K562 (cell line): ENCODE results near the gene IL17REL. TPM values are rescaled to one million over a fixed set of nuclear protein-coding genes. Genes with fewer than 3 reads are reported as not detected.

ENCODE experiments used
- DIDO1 ChIP-seq: fragments of 450-650 bp; IDR thresholded peaks from 2 replicates; pipeline ENCODE4 v1.6.1; 2016; ENCODE audit warnings: low read depth, missing biosample characterization, missing genetic modification characterization
- EHMT2 ChIP-seq: fragments of 450-650 bp; IDR thresholded peaks from 2 replicates; pipeline ENCODE4 v1.6.1; 2018; ENCODE audit warnings: antibody characterized with exemption
- GTF2A2 ChIP-seq: IDR thresholded peaks from 2 replicates; pipeline ENCODE4 v1.6.1; 2016; ENCODE audit warnings: mild to moderate bottlenecking, missing genetic modification characterization, missing compliant biosample characterization
- RAD51 ChIP-seq: fragments of 450-650 bp; IDR thresholded peaks from 2 replicates; pipeline ENCODE4 v1.7.1; 2016; ENCODE audit warnings: low read depth, mild to moderate bottlenecking, borderline replicate concordance
- TRIM28 ChIP-seq: fragments of 450-650 bp; IDR thresholded peaks from 2 replicates; pipeline ENCODE4 v1.6.1; 2017
- ZC3H11A ChIP-seq: IDR thresholded peaks from 2 replicates; pipeline ENCODE4 v1.6.1; 2012; ENCODE audit warnings: low read depth, low read length, improper control_type of control experiment
- ZNF347 ChIP-seq: fragments of 450-650 bp; formaldehyde crosslinking; IDR thresholded peaks from 2 replicates; pipeline ENCODE4 v1.4.0; 2020; ENCODE audit warnings: low read depth, mild to moderate bottlenecking, moderate library complexity
- ZNF561 ChIP-seq: fragments of 450-650 bp; formaldehyde crosslinking; conservative IDR thresholded peaks from 2 replicates; pipeline ENCODE4 v1.4.0; 2020; ENCODE audit warnings: mild to moderate bottlenecking, moderate library complexity
- ZNF584 ChIP-seq: fragments of 200-800 bp; sonication (Bioruptor generic); IDR thresholded peaks from 2 replicates; pipeline ENCODE4 v1.6.1; 2016; ENCODE audit warnings: low read depth, mild to moderate bottlenecking, missing genetic modification characterization, missing compliant biosample characterization
- ZNF76 ChIP-seq: fragments of 250-450 bp; sonication (Bioruptor Pico); IDR thresholded peaks from 2 replicates; pipeline ENCODE4 v1.4.0; 2020; ENCODE audit warnings: mild to moderate bottlenecking, moderate library complexity, borderline replicate concordance
- polyA plus RNA-seq, 8 experiments: library from polyadenylated mRNA; depleted of rRNA in 4 of 8; stranded (reverse) in 5 of 8; unstranded in 3 of 8; fragments of >200 nt; fragmentation: Nextera tagmentation in 2 of 8; fragmentation: Illumina TruSeq in 1 of 8; extraction: Ambion mirVana in 2 of 8; extraction: Trizol in 1 of 8; gene quantifications; 2 replicates each; pipeline versions ENCODE4 v1.2.1 to v1.2.3, GENCODE V29; 2011 to 2014; ENCODE audit warnings: inconsistent platforms in 1 of 8, missing spikeins in 1 of 8
- total RNA-seq, 7 experiments: library from RNA; depleted of rRNA in 6 of 7; stranded (reverse); fragments of >200 nt in 6 of 7; fragmentation: Illumina TruSeq in 2 of 7; extraction: Trizol in 2 of 7; gene quantifications; 2 replicates each; pipeline versions ENCODE4 v1.2.1 to v1.2.3, GENCODE V29; 2011 to 2021; ENCODE audit warnings: low replicate concordance in 1 of 7
- TF ChIP-seq, protein P1 (sequence below), 2 experiments: fragments of 450-650 bp; IDR thresholded peaks; 2 replicates each; pipeline ENCODE4 v1.6.1; 2016; ENCODE audit warnings: mild to moderate bottlenecking in 2 of 2, borderline replicate concordance in 1 of 2, low read depth in 1 of 2, moderate library complexity in 1 of 2
- TF ChIP-seq, protein P2 (sequence below): fragments of 450-650 bp; formaldehyde crosslinking; IDR thresholded peaks from 2 replicates; pipeline ENCODE4 v1.4.0; 2020; ENCODE audit warnings: mild to moderate bottlenecking, moderate library complexity
- TF ChIP-seq, protein P3 (sequence below): sonication (generic); formaldehyde crosslinking; IDR thresholded peaks from 2 replicates; pipeline ENCODE4 v1.8.1; 2022; ENCODE audit warnings: missing genetic modification reagents

The IL17REL gene
- total and polyA plus RNA-seq, 9 of the 15 experiments (the other 6 are each of a cell fraction or from before 2014, with no cell fraction given) = 0.05 to 0.42 (median 0.11) TPM; not detected in 4

GRCh38 chr22:49971232-49972162, 41.1 kb downstream of the IL17REL start (continued):
- TF ChIP-seq, protein P1, sequence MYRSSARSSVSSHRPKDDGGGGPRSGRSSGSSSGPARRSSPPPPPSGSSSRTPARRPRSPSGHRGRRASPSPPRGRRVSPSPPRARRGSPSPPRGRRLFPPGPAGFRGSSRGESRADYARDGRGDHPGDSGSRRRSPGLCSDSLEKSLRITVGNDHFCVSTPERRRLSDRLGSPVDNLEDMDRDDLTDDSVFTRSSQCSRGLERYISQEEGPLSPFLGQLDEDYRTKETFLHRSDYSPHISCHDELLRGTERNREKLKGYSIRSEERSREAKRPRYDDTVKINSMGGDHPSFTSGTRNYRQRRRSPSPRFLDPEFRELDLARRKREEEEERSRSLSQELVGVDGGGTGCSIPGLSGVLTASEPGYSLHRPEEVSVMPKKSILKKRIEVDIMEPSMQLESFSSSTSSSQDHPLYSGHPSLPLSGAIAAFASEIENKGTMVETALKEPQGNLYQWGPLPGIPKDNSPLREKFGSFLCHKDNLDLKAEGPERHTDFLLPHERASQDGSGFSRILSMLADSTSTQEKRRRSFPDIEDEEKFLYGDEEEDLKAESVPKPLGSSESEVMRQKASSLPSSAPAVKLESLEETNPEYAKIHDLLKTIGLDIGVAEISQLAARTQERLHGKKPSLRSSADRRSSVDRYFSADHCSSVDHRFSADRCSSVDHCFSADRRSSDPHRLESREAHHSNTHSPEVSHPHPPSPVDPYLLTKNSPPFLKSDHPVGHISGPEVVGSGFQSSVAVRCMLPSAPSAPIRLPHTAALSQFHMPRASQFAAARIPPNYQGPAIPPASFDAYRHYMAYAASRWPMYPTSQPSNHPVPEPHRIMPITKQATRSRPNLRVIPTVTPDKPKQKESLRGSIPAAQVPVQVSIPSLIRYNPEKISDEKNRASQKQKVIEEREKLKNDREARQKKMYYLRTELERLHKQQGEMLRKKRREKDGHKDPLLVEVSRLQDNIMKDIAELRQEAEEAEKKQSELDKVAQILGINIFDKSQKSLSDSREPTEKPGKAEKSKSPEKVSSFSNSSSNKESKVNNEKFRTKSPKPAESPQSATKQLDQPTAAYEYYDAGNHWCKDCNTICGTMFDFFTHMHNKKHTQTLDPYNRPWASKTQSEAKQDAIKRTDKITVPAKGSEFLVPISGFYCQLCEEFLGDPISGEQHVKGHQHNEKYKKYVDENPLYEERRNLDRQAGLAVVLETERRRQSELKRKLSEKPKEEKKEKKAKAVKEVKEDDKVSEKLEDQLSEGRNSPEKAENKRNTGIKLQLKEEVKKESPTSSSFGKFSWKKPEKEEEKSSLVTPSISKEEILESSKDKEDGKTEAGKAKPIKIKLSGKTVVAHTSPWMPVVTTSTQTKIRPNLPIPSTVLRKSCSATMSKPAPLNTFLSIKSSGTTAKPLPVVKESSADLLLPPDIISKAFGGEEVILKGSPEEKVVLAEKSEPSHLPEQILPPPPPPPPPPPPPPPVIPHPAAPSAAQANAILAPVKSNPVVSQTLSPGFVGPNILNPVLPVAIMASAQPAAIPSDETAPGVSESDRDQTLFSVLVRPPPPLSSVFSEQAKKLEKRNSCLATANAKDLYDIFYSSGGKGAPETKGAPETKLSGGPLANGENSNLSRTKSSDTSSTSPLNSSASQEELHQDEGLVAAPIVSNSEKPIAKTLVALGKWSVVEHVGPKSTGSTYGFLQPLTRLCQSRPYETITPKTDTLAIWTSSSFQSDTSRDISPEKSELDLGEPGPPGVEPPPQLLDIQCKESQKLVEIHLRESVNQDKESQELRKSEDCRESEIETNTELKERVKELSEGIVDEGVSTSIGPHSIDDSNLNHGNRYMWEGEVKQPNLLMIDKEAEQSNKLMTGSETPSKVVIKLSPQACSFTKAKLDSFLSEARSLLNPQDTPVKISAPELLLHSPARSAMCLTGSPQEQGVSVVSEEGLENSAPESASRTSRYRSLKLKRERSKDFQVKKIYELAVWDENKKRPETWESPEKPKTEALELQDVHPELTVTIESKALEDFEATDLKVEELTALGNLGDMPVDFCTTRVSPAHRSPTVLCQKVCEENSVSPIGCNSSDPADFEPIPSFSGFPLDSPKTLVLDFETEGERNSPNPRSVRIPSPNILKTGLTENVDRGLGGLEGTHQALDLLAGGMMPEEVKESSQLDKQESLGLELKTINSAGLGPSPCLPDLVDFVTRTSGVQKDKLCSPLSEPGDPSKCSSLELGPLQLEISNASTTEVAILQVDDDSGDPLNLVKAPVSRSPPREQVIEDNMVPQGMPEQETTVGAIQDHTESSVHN (IDR thresholded peaks at IDR 0.05; ENCODE audit: borderline replicate concordance in 1 of 2, low read depth in 1 of 2) = no peak
- TF ChIP-seq TRIM28 (no peak), ZNF584 (CRISPR knock-in tag) (no peak), ZNF347 (CRISPR knock-in tag) (no peak), ZNF76 (CRISPR knock-in tag) (no peak), ZNF561 (no peak), DIDO1 (no peak), RAD51 (no peak), ZC3H11A (no peak), GTF2A2 (tag) (no peak), EHMT2 (no peak)
- TF ChIP-seq, protein P2, sequence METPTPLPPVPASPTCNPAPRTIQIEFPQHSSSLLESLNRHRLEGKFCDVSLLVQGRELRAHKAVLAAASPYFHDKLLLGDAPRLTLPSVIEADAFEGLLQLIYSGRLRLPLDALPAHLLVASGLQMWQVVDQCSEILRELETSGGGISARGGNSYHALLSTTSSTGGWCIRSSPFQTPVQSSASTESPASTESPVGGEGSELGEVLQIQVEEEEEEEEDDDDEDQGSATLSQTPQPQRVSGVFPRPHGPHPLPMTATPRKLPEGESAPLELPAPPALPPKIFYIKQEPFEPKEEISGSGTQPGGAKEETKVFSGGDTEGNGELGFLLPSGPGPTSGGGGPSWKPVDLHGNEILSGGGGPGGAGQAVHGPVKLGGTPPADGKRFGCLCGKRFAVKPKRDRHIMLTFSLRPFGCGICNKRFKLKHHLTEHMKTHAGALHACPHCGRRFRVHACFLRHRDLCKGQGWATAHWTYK (CRISPR knock-in tag) = 0 out of 2 replicates have a peak, but pooled peaks have one; percentile 26
- TF ChIP-seq, protein P3, sequence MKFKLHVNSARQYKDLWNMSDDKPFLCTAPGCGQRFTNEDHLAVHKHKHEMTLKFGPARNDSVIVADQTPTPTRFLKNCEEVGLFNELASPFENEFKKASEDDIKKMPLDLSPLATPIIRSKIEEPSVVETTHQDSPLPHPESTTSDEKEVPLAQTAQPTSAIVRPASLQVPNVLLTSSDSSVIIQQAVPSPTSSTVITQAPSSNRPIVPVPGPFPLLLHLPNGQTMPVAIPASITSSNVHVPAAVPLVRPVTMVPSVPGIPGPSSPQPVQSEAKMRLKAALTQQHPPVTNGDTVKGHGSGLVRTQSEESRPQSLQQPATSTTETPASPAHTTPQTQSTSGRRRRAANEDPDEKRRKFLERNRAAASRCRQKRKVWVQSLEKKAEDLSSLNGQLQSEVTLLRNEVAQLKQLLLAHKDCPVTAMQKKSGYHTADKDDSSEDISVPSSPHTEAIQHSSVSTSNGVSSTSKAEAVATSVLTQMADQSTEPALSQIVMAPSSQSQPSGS (CRISPR knock-in tag) = no peak
